ENCODE measurements around the gene TMEM270. TPM values are rescaled to one million over a fixed set of nuclear protein-coding genes. Genes with fewer than 3 reads are reported as not detected.

Gene TMEM270
- polyA plus RNA-seq, 1 donor from 2014 or later, result not detected

GRCh38 chr7:73865738-73866445 lies 4.9 kb downstream of the TMEM270 start:
- no peaks in the 10 kb centered on the region for H3K36me3 ChIP-seq (ENCODE audit: insufficient read depth, low read length)
- H4K20me1 ChIP-seq (ENCODE audit: insufficient read depth), result no peaks in the 10 kb centered on the region
- H2AFZ ChIP-seq (ENCODE audit: low read depth, low read length), result no peak overlapping the region
- H3K27ac ChIP-seq (ENCODE audit: low read length), result no peak overlapping the region
- TF ChIP-seq TAF1 (IDR thresholded peaks at IDR 0.05; ENCODE audit: low read depth) (no peak), CTCF (IDR thresholded peaks at IDR 0.05; ENCODE audit: poor library complexity, severe bottlenecking) (peak; percentile 38), SMC3 (conservative IDR thresholded peaks at IDR 0.05; ENCODE audit: poor library complexity) (peak; percentile 14), RAD21 (conservative IDR thresholded peaks at IDR 0.05) (peak; percentile 49)
- no peaks in the 10 kb centered on the region for H3K79me2 ChIP-seq (replicated peaks; ENCODE audit: insufficient read depth, low read length)
- no peaks in the 10 kb centered on the region for H3F3A ChIP-seq (ENCODE audit: insufficient read depth, low read length, poor library complexity, severe bottlenecking)
- H3K27me3 ChIP-seq (ENCODE audit: insufficient read depth, low read depth, low read length), result no peaks in the 10 kb centered on the region
- no peak overlapping the region for H3K9ac ChIP-seq (ENCODE audit: low read length)
- H3K4me3 ChIP-seq (ENCODE audit: low read length), result no peak overlapping the region
- no peaks in the 10 kb centered on the region for H3K9me3 ChIP-seq (ENCODE audit: low read length)
- no peak overlapping the region for H3K4me2 ChIP-seq (ENCODE audit: low read length)
- H3K9me2 ChIP-seq (ENCODE audit: insufficient read depth, low read length), result no peaks in the 10 kb centered on the region

- H3K9me2 ChIP-seq (ENCODE audit: insufficient read depth, low read length), result no peaks in the 10 kb centered on the region
- H3K9me3 ChIP-seq (ENCODE audit: low read length), result no peaks in the 10 kb centered on the region
- H3K4me2 ChIP-seq (ENCODE audit: low read length), result no peak overlapping the region
- no peaks in the 10 kb centered on the region for H4K20me1 ChIP-seq (ENCODE audit: insufficient read depth)
- no peak overlapping the region for H3K4me3 ChIP-seq (ENCODE audit: low read length)
- no peak overlapping the region for H3K9ac ChIP-seq (ENCODE audit: low read length)
- no peak overlapping the region for H2AFZ ChIP-seq (ENCODE audit: low read depth, low read length)
- H3K36me3 ChIP-seq (ENCODE audit: insufficient read depth, low read length), result no peaks in the 10 kb centered on the region
- no peaks in the 10 kb centered on the region for H3K79me2 ChIP-seq (replicated peaks; ENCODE audit: insufficient read depth, low read length)
- TF ChIP-seq POLR2AphosphoS5 (IDR thresholded peaks at IDR 0.05), result no peak
- no peak for TF ChIP-seq SMC3 (conservative IDR thresholded peaks at IDR 0.05; ENCODE audit: poor library complexity)
- TF ChIP-seq EZH2 (IDR thresholded peaks at IDR 0.05; ENCODE audit: borderline replicate concordance, insufficient read depth, low read length, poor library complexity, severe bottlenecking), result no peak
- no peak for TF ChIP-seq MXI1 (conservative IDR thresholded peaks at IDR 0.05; ENCODE audit: poor library complexity, severe bottlenecking)
- no peak for TF ChIP-seq EP300 (conservative IDR thresholded peaks at IDR 0.05; ENCODE audit: poor library complexity, severe bottlenecking)
- TF ChIP-seq RAD21 (conservative IDR thresholded peaks at IDR 0.05), result no peak
- no peak for TF ChIP-seq REST (IDR thresholded peaks at IDR 0.05; ENCODE audit: borderline replicate concordance)
- TF ChIP-seq CTCF (IDR thresholded peaks at IDR 0.05; ENCODE audit: poor library complexity, severe bottlenecking), result no peak
- TF ChIP-seq TAF1 (IDR thresholded peaks at IDR 0.05; ENCODE audit: low read depth), result no peak
- H3F3A ChIP-seq (ENCODE audit: insufficient read depth, low read length, poor library complexity, severe bottlenecking), result no peaks in the 10 kb centered on the region
- H3K27me3 ChIP-seq (ENCODE audit: insufficient read depth, low read depth, low read length), result no peaks in the 10 kb centered on the region
- no peak overlapping the region for H3K27ac ChIP-seq (ENCODE audit: low read length)
Measured at GRCh38 chr7:73866446-73866767, 5.4 kb downstream of the TMEM270 start.

Measured in neural cell (in vitro differentiated cells).